SK-N-MC (cell line): Measurements from ENCODE around the gene TMEM126B.

Source experiments
- DNase-seq: peaks from one replicate; pipeline ENCODE4 v3.0.0-alpha.2; 2011; ENCODE audit warnings: low read depth, low spot score
- H3K27ac ChIP-seq: fragments of 200-600 bp; sonication (generic); 2 replicates; pipeline ENCODE4 v1.5.1; 2016; ENCODE audit warnings: mixed run types
- H3K36me3 ChIP-seq: fragments of 200-600 bp; sonication (generic); 2 replicates; pipeline ENCODE4 v1.6.1; 2017; ENCODE audit warnings: antibody characterized with exemption, low read length, mixed read lengths; ENCODE audit not compliant: insufficient read depth
- H3K4me3 ChIP-seq: fragments of 200-600 bp; sonication (generic); 2 replicates; pipeline ENCODE4 v1.5.1; 2016
- H3K9ac ChIP-seq: fragments of 200-600 bp; sonication (generic); 2 replicates; pipeline ENCODE4 v1.8.0; 2017; ENCODE audit warnings: mixed run types, mixed read lengths; ENCODE audit not compliant: insufficient read length
- H3K9me3 ChIP-seq: fragments of 200-600 bp; sonication (generic); 2 replicates; pipeline ENCODE4 v1.6.1; 2017; ENCODE audit warnings: low read depth, mild to moderate bottlenecking, antibody characterized with exemption, low read length, moderate library complexity, mixed read lengths
- EZH2 ChIP-seq: fragments of 200-600 bp; sonication (generic); IDR thresholded peaks from one replicate; pipeline ENCODE4 v1.6.1; 2017; ENCODE audit warnings: antibody characterized with exemption
- FOXP2 ChIP-seq: optimal IDR thresholded peaks from 2 replicates; pipeline ENCODE3; 2011; ENCODE audit warnings: mild to moderate bottlenecking, moderate library complexity; ENCODE audit not compliant: insufficient read depth; ENCODE audit errors: extremely low read length, control extremely low read depth
- POLR2AphosphoS5 ChIP-seq: IDR thresholded peaks from 2 replicates; pipeline ENCODE4 v1.6.1; 2012; ENCODE audit warnings: mild to moderate bottlenecking, low read depth, low read length, borderline replicate concordance

Gene TMEM126B

DNA sequence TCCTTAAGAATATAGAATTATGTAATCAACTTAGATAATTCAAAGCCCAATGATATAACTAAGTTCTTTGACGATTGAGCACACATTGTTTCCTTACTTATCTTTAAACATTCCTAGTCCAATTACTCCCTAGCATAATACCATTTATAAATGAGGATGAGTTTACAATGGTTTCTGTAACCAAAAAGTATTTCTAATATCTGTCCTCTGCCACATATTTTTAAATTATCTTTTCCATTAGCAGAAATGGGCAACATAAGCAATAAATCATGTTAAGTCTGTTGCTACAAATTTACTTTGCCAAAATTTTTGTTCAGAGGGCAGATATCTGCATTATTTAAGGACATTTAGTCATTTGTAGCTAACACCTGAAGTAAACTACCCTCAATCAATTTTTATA, 29.8 kb downstream of the TMEM126B start:
- peak overlapping the region; percentile 39 for H3K9ac ChIP-seq
- DNase-seq = no peak
- no peaks in the 10 kb centered on the region for H3K9me3 ChIP-seq
- no peak overlapping the region for H3K4me3 ChIP-seq
- no peak overlapping the region for H3K27ac ChIP-seq
- no peak for TF ChIP-seq FOXP2
- no peak for TF ChIP-seq POLR2AphosphoS5
- no peak for TF ChIP-seq EZH2
- peaks cover 85% of the 10 kb centered on the region for H3K36me3 ChIP-seq

DNA sequence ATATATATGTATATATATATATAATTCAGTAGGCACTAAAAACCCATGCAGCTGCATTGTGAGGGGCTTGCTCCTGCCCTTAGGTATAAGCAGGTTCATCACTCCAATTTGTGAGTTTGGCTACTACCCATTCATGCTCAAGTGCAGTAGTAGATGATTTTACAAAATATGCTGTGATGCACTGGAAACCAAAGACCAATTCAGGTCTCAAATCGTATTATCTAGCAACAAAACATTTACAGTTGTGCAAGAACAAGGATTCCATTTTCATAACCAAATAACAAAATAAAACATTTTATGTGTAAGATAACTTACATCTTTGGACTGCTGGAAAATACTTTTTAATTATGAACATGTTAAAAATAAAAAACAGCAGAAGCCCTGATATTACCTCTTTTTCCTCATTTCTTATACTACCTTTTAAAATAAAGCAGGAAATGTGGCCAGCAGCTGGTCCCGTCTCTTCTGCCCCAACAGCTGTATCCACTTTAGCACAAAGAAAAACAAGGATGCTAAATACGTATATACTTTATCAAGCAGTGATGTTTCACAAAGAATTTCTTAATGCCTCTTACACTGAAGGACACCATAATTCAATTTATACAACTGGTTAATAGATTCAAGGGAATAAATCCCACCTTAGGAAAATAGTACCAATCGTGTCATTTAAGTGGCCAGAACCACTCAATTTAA, 33.7 kb downstream of the TMEM126B start:
- no peak for DNase-seq
- Histone ChIP-seq H3K4me3 (peak overlapping the region; percentile 84), H3K36me3 (peaks cover 70% of the 10 kb centered on the region), H3K27ac (no peak overlapping the region), H3K9ac (peak overlapping the region; percentile 99), H3K9me3 (no peaks in the 10 kb centered on the region)
- TF ChIP-seq POLR2AphosphoS5 = no peak
- TF ChIP-seq FOXP2 = no peak
- TF ChIP-seq EZH2 = no peak

DNA sequence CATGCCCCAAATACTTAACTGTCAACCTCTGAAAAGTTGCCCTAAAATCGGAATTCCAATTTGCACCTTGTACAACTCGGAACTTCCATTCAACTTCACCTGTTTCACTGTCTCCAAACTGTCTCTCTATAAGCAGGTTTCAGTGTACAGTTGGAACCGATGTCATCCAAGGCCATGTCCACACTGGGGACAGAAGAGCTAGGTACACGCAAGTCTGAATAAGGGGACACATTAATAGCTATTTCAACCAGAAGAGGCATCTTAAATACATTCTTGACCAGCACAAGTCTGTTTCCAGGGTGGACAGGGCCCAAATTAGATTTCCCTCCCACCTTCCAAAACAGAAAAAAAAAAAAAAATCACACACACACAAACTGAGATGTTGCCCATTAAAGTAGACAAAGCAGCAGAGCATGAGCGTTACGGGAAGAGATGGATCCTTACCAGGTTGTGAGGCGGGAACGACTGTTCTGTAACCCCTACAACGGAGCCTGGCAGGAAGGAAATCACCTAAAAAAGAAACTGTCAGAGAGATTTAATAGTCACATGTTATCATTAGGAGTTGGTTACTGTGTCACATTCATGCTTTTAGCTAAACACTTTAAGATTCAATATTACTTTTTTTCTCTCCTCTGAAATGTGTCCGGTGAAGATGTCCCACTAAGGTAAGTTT, 34.8 kb downstream of the TMEM126B start:
- Histone ChIP-seq H3K36me3 (peaks cover 59% of the 10 kb centered on the region), H3K9ac (peak overlapping the region; percentile 99), H3K9me3 (no peaks in the 10 kb centered on the region), H3K27ac (no peak overlapping the region), H3K4me3 (peak overlapping the region; percentile 84)
- DNase-seq = no peak
- TF ChIP-seq FOXP2 (no peak), POLR2AphosphoS5 (no peak), EZH2 (no peak)

DNA sequence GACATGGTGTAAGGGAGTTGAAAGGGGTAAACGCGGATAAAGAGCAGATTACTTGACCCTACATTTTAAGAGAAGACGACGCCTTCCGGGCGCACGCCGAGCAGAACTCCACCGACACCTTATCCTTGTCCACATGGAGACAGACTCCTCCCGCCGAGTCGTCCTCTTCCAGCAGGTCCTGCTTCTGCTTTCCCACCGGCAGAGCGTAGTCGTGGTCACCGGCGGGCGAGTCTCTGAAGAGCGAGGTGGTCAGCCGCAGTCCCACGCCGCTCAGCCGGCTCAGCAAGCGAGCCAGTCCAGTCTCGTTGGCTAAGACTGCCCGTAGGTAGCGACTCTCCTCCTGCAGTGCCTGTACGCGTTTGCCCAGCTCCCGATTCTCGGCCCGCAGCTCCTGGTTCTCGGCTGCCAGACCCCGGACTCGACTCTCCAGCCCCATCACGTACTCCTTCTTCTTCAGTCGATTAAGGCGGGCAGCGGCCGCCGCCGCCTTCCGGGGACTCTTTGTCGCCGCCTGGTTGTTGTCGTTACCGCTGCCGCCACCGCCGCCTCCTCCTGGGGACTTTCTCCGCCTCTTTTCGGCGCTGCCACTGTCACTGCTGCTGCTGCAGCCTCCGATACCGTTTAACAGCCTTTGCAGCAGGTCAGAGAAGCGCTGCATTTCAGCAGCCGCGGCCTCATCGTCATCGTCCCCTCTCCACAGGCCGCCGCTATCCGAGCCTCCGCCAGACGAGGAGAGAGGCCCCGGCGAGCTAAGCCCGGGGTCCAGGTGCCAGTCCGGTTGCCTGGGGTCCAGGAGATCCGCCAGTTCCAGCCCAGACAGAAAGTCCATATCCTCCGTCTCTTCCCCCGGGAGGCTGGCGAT, 35.6 kb downstream of the TMEM126B start:
- DNase-seq = no peak
- Histone ChIP-seq H3K9me3 (no peaks in the 10 kb centered on the region), H3K36me3 (peaks cover 51% of the 10 kb centered on the region), H3K4me3 (peak overlapping the region; percentile 84), H3K9ac (peak overlapping the region; percentile 99), H3K27ac (peak overlapping the region; percentile 87; the same call in 1 of the 2 replicates)
- TF ChIP-seq POLR2AphosphoS5 = no peak
- no peak for TF ChIP-seq EZH2
- TF ChIP-seq FOXP2 = peak; percentile 22

DNA sequence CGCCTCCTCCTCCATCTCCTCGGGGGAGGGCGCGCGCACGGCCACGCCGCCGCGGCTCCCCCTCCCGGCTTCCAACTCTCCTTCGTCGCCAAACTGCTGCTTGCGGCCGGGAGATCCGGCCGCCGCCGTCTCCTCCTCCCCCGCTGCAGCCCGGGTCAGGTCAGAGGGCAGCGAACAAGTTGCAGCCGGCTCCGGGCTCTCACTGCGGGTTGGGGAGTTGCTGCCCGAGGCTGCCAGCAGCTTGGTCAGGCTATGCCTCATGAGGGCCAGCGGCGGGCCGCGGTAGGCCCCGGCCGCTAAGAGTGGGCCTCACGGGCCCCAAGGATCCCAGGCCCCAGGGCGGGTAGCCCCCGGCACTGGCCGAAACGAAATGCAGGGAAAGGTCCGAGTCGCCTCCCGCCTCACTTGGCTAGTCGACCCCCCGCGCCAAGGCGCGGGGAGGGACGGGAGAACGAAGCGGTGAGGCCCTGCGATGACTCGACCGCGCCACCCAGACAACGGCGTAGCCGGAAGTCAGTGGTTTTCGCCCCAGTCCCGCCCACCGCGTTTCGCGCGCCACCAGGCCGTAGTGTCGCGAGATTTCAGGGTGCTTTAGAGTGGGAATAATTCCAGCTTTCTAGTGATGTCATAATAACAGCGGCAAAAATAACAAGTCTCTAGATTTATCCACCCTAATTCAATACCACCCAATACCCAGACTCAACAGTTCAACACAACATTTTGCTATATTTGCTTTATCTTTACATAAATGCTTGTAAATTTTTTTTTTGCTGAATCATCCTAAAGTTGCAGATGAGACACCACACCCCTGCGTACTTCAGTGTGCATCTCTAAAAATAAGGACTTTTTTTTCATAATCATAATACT, 36.5 kb downstream of the TMEM126B start, which contains the start of gene CREBZF:
TSS of gene CREBZF (minus strand) at position 515 of the 867 bp plus-strand sequence. CDS start at position 261, 254 bp downstream.
- Histone ChIP-seq H3K36me3 (peaks cover 43% of the 10 kb centered on the region), H3K9ac (peak within 1 kb of the TSS; percentile 99), H3K27ac (peak within 1 kb of the TSS; percentile 87), H3K9me3 (no peaks in the 10 kb centered on the region), H3K4me3 (peak within 1 kb of the TSS; percentile 84)
- peak; percentile 82 for DNase-seq
- peak; percentile 98 for TF ChIP-seq POLR2AphosphoS5
- TF ChIP-seq FOXP2 = no peak

DNA sequence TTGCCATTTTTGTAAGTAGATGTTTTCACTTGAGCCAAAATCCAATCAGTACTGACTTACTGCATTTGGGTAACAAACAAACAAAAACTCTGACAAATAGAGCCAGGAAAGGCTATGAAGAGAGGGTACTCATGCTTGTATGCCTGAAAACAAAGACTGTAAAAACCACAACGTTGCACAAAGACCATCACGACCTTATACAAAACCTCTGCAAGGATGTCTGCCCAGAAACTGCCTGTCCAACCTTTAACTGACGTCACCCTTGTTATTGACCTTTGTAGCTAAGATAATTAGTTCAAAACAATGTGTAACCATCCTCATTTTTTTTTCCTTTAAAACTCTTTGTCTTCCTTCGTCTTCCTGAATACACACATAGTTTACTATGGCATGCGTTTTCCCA, 37.3 kb downstream of the TMEM126B start:
- Histone ChIP-seq H3K4me3 (peak overlapping the region; percentile 84; the same call in 1 of the 2 replicates), H3K9me3 (no peaks in the 10 kb centered on the region), H3K36me3 (peaks cover 34% of the 10 kb centered on the region), H3K27ac (peak overlapping the region; percentile 87; the same call in 1 of the 2 replicates), H3K9ac (peak overlapping the region; percentile 99)
- TF ChIP-seq EZH2 (no peak), FOXP2 (no peak), POLR2AphosphoS5 (no peak)
- DNase-seq = no peak

DNA sequence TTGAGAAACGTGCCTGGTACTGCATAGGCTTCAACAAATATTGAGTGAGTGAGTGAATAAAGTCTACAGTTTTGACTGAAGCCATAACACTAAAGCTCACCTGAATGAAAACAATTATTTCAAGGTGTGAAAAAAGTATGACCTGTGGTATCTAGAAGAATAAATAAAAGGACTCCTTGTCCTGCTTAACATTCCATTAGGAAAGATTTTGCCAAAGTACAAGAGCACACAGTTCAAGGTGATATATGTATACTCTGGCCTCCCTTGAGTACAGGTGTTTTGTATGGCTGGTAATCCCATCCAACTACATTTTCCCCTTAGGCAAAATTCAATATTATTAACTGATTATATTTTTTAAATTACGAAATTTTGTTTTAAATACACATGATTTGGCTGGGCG, 38.3 kb downstream of the TMEM126B start:
- no peak overlapping the region for H3K4me3 ChIP-seq
- TF ChIP-seq FOXP2 = no peak
- no peak for TF ChIP-seq EZH2
- no peak for TF ChIP-seq POLR2AphosphoS5

More for the DNA sequence above, 38.3 kb downstream of the TMEM126B start:
- peaks cover 25% of the 10 kb centered on the region for H3K36me3 ChIP-seq
- H3K27ac ChIP-seq = no peak overlapping the region
- DNase-seq = no peak
- H3K9ac ChIP-seq = no peak overlapping the region
- no peaks in the 10 kb centered on the region for H3K9me3 ChIP-seq
